Lower lobe of right lung (tissue), 2 donors: ENCODE data around the gene SMC6. TPM values are rescaled to one million over a fixed set of nuclear protein-coding genes. Genes with fewer than 3 reads are reported as not detected.

Experiments
- ATAC-seq, 2 donors: fragments of 200-7000 bp; cut with Tn5 transposase; one replicate each; pipeline ENCODE4 v1.9.1; 2020 to 2022; ENCODE audit warnings: mild to moderate bottlenecking in 2 of 2, moderate library complexity in 2 of 2
- DNase-seq: peaks from one replicate; pipeline ENCODE4 v3.0.0-alpha.2; 2020
- H3K27ac ChIP-seq: fragments of 200-600 bp; one replicate; pipeline ENCODE4 v1.8.0; 2022
- H3K27me3 ChIP-seq: fragments of 200-600 bp; one replicate; pipeline ENCODE4 v1.8.0; 2022; ENCODE audit warnings: low read depth
- H3K36me3 ChIP-seq: fragments of 200-600 bp; one replicate; pipeline ENCODE4 v1.8.0; 2022; ENCODE audit warnings: mild to moderate bottlenecking
- H3K4me1 ChIP-seq: fragments of 200-600 bp; one replicate; pipeline ENCODE4 v1.8.0; 2022
- H3K4me3 ChIP-seq: fragments of 200-600 bp; one replicate; pipeline ENCODE4 v1.8.0; 2022; ENCODE audit warnings: mild to moderate bottlenecking
- H3K9me3 ChIP-seq: fragments of 200-600 bp; one replicate; pipeline ENCODE4 v1.8.0; 2022
- CTCF ChIP-seq: fragments of 200-600 bp; IDR thresholded peaks from one replicate; pipeline ENCODE4 v1.8.0; 2022; ENCODE audit warnings: antibody characterized with exemption, mild to moderate bottlenecking
- intact Hi-C: fragments of 100-400 bp; cut with DNase I; formaldehyde crosslinking; loops from one replicate; pipeline ENCODE4 v1.11.0; 2022
- total RNA-seq: library from RNA; stranded (reverse); fragmentation: NEBNext Ultra II Directional; extraction: Animal tissue kit (Norgen Biotek cat#: 25700); gene quantifications from one replicate; pipeline ENCODE4 v1.2.1, GENCODE V29; 2021
- donor health status: DM: no; HTN: yes; CAD: no; lungs with severe emphysema.

SMC6 gene
- total RNA-seq, 1 donor from 2014 or later: 15.0 TPM

- ATAC-seq: no peak
- TF ChIP-seq CTCF: no peak
Observed at GRCh38 chr2:17795309-17795708, 41.7 kb upstream of the SMC6 start.

GRCh38 chr2:17793803-17794354 lies 40.3 kb upstream of the SMC6 start:
- Histone ChIP-seq H3K9me3 (no peaks in the 10 kb centered on the region), H3K4me3 (no peak overlapping the region), H3K27ac (no peak overlapping the region), H3K27me3 (no peaks in the 10 kb centered on the region), H3K36me3 (no peaks in the 10 kb centered on the region), H3K4me1 (peaks cover 8% of the 10 kb centered on the region)
- no peak for DNase-seq
- no peak for TF ChIP-seq CTCF
- no peak for ATAC-seq
- intact Hi-C loops: no loop called here

More at GRCh38 chr2:17795309-17795708, 41.7 kb upstream of the SMC6 start:
- Histone ChIP-seq H3K27ac (no peak overlapping the region), H3K27me3 (no peaks in the 10 kb centered on the region), H3K4me1 (peaks cover 8% of the 10 kb centered on the region), H3K4me3 (no peak overlapping the region), H3K36me3 (no peaks in the 10 kb centered on the region), H3K9me3 (no peaks in the 10 kb centered on the region)
- intact Hi-C loops: no loop called here
- no peak for DNase-seq

GRCh38 chr2:17793296-17793695 lies 39.7 kb upstream of the SMC6 start:
- Histone ChIP-seq H3K4me3 (no peak overlapping the region), H3K27me3 (no peaks in the 10 kb centered on the region), H3K36me3 (no peaks in the 10 kb centered on the region), H3K9me3 (no peaks in the 10 kb centered on the region), H3K27ac (no peak overlapping the region), H3K4me1 (peaks cover 8% of the 10 kb centered on the region)
- DNase-seq (no peak), ATAC-seq (no peak)
- intact Hi-C loops: no loop called here
- TF ChIP-seq CTCF: no peak

GRCh38 chr2:17792515-17792914 lies 38.9 kb upstream of the SMC6 start:
- DNase-seq: no peak
- intact Hi-C loops: no loop called here
- no peaks in the 10 kb centered on the region for H3K27me3 ChIP-seq

GRCh38 chr2:17791817-17792130 lies 38.2 kb upstream of the SMC6 start:
- Histone ChIP-seq H3K4me3 (no peak overlapping the region), H3K9me3 (no peaks in the 10 kb centered on the region), H3K27me3 (no peaks in the 10 kb centered on the region), H3K27ac (no peak overlapping the region), H3K36me3 (no peaks in the 10 kb centered on the region), H3K4me1 (peaks cover 8% of the 10 kb centered on the region)
- no peak for DNase-seq
- no peak for TF ChIP-seq CTCF
- intact Hi-C loops: no loop called here
- no peak for ATAC-seq

More at GRCh38 chr2:17792515-17792914, 38.9 kb upstream of the SMC6 start:
- no peaks in the 10 kb centered on the region for H3K9me3 ChIP-seq
- H3K4me3 ChIP-seq: no peak overlapping the region
- H3K36me3 ChIP-seq: no peaks in the 10 kb centered on the region
- peaks cover 8% of the 10 kb centered on the region for H3K4me1 ChIP-seq
- no peak for TF ChIP-seq CTCF
- ATAC-seq: no peak
- no peak overlapping the region for H3K27ac ChIP-seq
